HFF-Myc (cell line): ENCODE measurements around the gene C1QTNF3.

Source experiments
- DNase-seq: peaks from one replicate; pipeline ENCODE4 v3.0.0-alpha.2; 2011; ENCODE audit warnings: low read depth; ENCODE audit errors: extremely low read depth
- H3K4me3 ChIP-seq: replicated peaks from 2 replicates; pipeline ENCODE4 v1.5.1; 2011; ENCODE audit warnings: low read depth, mild to moderate bottlenecking, control low read depth, low read length
- CTCF ChIP-seq: IDR thresholded peaks from 2 replicates; pipeline ENCODE4 v1.5.1; 2012; ENCODE audit warnings: mild to moderate bottlenecking, low read depth, low read length, control low read depth; ENCODE audit errors: missing control alignments

The C1QTNF3 gene

GRCh38 chr5:34030048-34030447 is 13.0 kb downstream of the C1QTNF3 start:
- no peak for TF ChIP-seq CTCF
- H3K4me3 ChIP-seq: no peak overlapping the region

GRCh38 chr5:34028349-34028748 is 14.7 kb downstream of the C1QTNF3 start:
- no peak for TF ChIP-seq CTCF
- no peak for DNase-seq
- H3K4me3 ChIP-seq: no peak overlapping the region

More at GRCh38 chr5:34030048-34030447, 13.0 kb downstream of the C1QTNF3 start:
- no peak for DNase-seq

- H3K4me3 ChIP-seq: no peak overlapping the region
- no peak for DNase-seq
- TF ChIP-seq CTCF: no peak
Observed at GRCh38 chr5:34026089-34026761, 16.8 kb downstream of the C1QTNF3 start.

- no peak overlapping the region for H3K4me3 ChIP-seq
- TF ChIP-seq CTCF: no peak
- no peak for DNase-seq
Observed at GRCh38 chr5:34022121-34022705, 20.8 kb downstream of the C1QTNF3 start.

GRCh38 chr5:34021334-34021733 is 21.7 kb downstream of the C1QTNF3 start:
- H3K4me3 ChIP-seq: no peak overlapping the region
- TF ChIP-seq CTCF: no peak
- no peak for DNase-seq

- DNase-seq: no peak
- TF ChIP-seq CTCF: no peak
- no peak overlapping the region for H3K4me3 ChIP-seq
Observed at GRCh38 chr5:34020726-34021125, 22.3 kb downstream of the C1QTNF3 start.

GRCh38 chr5:34017254-34017653 is 25.8 kb downstream of the C1QTNF3 start:
- no peak overlapping the region for H3K4me3 ChIP-seq
- no peak for TF ChIP-seq CTCF
- no peak for DNase-seq
